HCT116 (cell line): ENCODE measurements around the gene PCDHAC2. TPM values are rescaled to one million over a fixed set of nuclear protein-coding genes. Genes with fewer than 3 reads are reported as not detected.

Experiments
- ATAC-seq: fragments of 200-7000 bp; cut with Tn5 transposase; 2 replicates; pipeline ENCODE4 v1.9.1; 2020; ENCODE audit warnings: mild to moderate bottlenecking, moderate library complexity
- BruUV-seq: library from RNA; stranded (reverse); fragments of 400-500 nt; replicated peaks from 2 replicates; lab custom pipeline; 2021; lab: Mats Ljungman, UMichigan
- CTCF ChIA-PET: fragments of 300-600 bp; sonication (Branson Sonifier 250); formaldehyde crosslinking; loops from one replicate; lab custom pipeline; 2021; ENCODE audit warnings: antibody characterized with exemption; lab: Charles Lee
- POLR2A ChIA-PET: fragments of 300-600, 350-600 bp; sonication (Branson Sonifier 250); formaldehyde crosslinking; loops from one replicate; lab custom pipeline; 2021; ENCODE audit warnings: antibody characterized with exemption; lab: Charles Lee
- RAD21 ChIA-PET, 2 experiments: fragments of 300-600 bp; sonication (Branson Sonifier 250); formaldehyde crosslinking; loops; one replicate each; lab custom pipeline; 2023; ENCODE audit warnings: low total read pairs in 2 of 2; ENCODE audit not compliant: uncharacterized antibody in 2 of 2, unreplicated experiment in 2 of 2, low non-redundant PET in 1 of 2; lab: Charles Lee
- DNase-seq: peaks from one replicate; pipeline ENCODE4 v3.0.0-alpha.2; 2010; ENCODE audit warnings: low read depth, low spot score
- H2AFZ ChIP-seq: fragments of 200-600 bp; shearing (Covaris generic), sonication (generic); 2 replicates; pipeline ENCODE4 v1.6.1; 2017; ENCODE audit warnings: low read depth, mixed run types, mixed read lengths, antibody characterized with exemption, low read length; ENCODE audit not compliant: poor library complexity, severe bottlenecking
- H3K27ac ChIP-seq: 2 replicates; pipeline ENCODE4 v1.5.1; 2012; ENCODE audit warnings: low read depth, low read length
- H3K27me3 ChIP-seq: fragments of 200-600 bp; sonication (generic); 2 replicates; pipeline ENCODE4 v1.6.1; 2016; ENCODE audit warnings: mixed run types, low read length, mixed read lengths; ENCODE audit not compliant: insufficient read depth
- H3K36me3 ChIP-seq, 2 experiments: fragments of 200-500 bp in 1 of 2; fragments of 200-600 bp in 1 of 2; sonication (Bioruptor generic) in 1 of 2; sonication (generic) in 1 of 2; 2 replicates each; pipeline versions ENCODE4 v1.5.1 to v1.6.1; 2014 to 2016; ENCODE audit warnings: low read length in 2 of 2, inconsistent platforms in 1 of 2, mixed read lengths in 1 of 2, mixed run types in 1 of 2; ENCODE audit not compliant: insufficient read depth in 2 of 2, control insufficient read depth in 1 of 2
- H3K4me1 ChIP-seq, 2 experiments: fragments of 200-600 bp in 1 of 2; sonication (generic) in 1 of 2; 2 replicates each; pipeline versions ENCODE4 v1.5.1 to v1.6.1; 2012 to 2017; ENCODE audit warnings: low read length in 2 of 2, inconsistent platforms in 1 of 2, mild to moderate bottlenecking in 1 of 2, mixed read lengths in 1 of 2, mixed run types in 1 of 2, moderate library complexity in 1 of 2; ENCODE audit not compliant: insufficient read depth in 2 of 2, control insufficient read depth in 1 of 2
- H3K4me2 ChIP-seq: fragments of 200-600 bp; sonication (generic); 2 replicates; pipeline ENCODE4 v1.6.1; 2017; ENCODE audit warnings: mixed run types, low read length, mixed read lengths
- H3K4me3 ChIP-seq, 2 experiments: fragments of 200-600 bp in 1 of 2; sonication (generic) in 1 of 2; replicated peaks in 1 of 2; 2 replicates each; pipeline ENCODE4 v1.5.1; 2011 to 2016; ENCODE audit warnings: low read length in 2 of 2, control low read depth in 1 of 2, low read depth in 1 of 2, mild to moderate bottlenecking in 1 of 2, mixed read lengths in 1 of 2, mixed run types in 1 of 2
- H3K79me2 ChIP-seq: fragments of 200-600 bp; sonication (generic); 2 replicates; pipeline ENCODE4 v1.6.1; 2017; ENCODE audit warnings: mild to moderate bottlenecking, mixed run types, low read length, moderate library complexity, mixed read lengths; ENCODE audit not compliant: insufficient read depth
- H3K9ac ChIP-seq: fragments of 200-600 bp; sonication (generic); 2 replicates; pipeline ENCODE4 v1.6.1; 2016; ENCODE audit warnings: low read length, mixed read lengths
- H3K9me2 ChIP-seq: fragments of 200-600 bp; sonication (generic), shearing (Covaris generic); 2 replicates; pipeline ENCODE4 v1.6.1; 2017; ENCODE audit warnings: mixed run types, mild to moderate bottlenecking, moderate library complexity; ENCODE audit not compliant: insufficient read depth
- H3K9me3 ChIP-seq, 2 experiments: fragments of 200-500 bp in 1 of 2; fragments of 200-600 bp in 1 of 2; sonication (Bioruptor generic) in 1 of 2; sonication (generic) in 1 of 2; 2 replicates each; pipeline ENCODE4 v1.6.1; 2014 to 2017; ENCODE audit warnings: low read length in 2 of 2, mixed read lengths in 2 of 2, inconsistent platforms in 1 of 2, low read depth in 1 of 2, mild to moderate bottlenecking in 1 of 2, mixed run types in 1 of 2, moderate library complexity in 1 of 2; ENCODE audit not compliant: control insufficient read depth in 1 of 2, insufficient read depth in 1 of 2
- H4K20me1 ChIP-seq: fragments of 200-600 bp; sonication (generic), shearing (Covaris generic); 2 replicates; pipeline ENCODE4 v1.6.1; 2017; ENCODE audit warnings: mixed run types, mild to moderate bottlenecking, moderate library complexity; ENCODE audit not compliant: insufficient read depth
- ATF3 ChIP-seq: IDR thresholded peaks from 2 replicates; pipeline ENCODE4 v1.6.1; 2012
- EZH2phosphoT487 ChIP-seq: fragments of 200-600 bp; IDR thresholded peaks from 2 replicates; pipeline ENCODE4 v1.6.1; 2018; ENCODE audit warnings: antibody characterized with exemption, borderline replicate concordance
- JUND ChIP-seq: IDR thresholded peaks from 2 replicates; pipeline ENCODE4 v1.6.1; 2012
- POLR2A ChIP-seq: IDR thresholded peaks from 2 replicates; pipeline ENCODE4 v1.7.0; 2011; ENCODE audit warnings: borderline replicate concordance; ENCODE audit not compliant: insufficient read depth, insufficient read length; ENCODE audit errors: extremely low read depth
- POLR2AphosphoS5 ChIP-seq: IDR thresholded peaks from 2 replicates; pipeline ENCODE4 v1.6.1; 2011; ENCODE audit warnings: mild to moderate bottlenecking, low read depth, low read length, moderate library complexity
- RAD21 ChIP-seq: IDR thresholded peaks from 2 replicates; pipeline ENCODE4 v1.6.1; 2012; ENCODE audit warnings: low read depth, mild to moderate bottlenecking
- SIN3A ChIP-seq: IDR thresholded peaks from 2 replicates; pipeline ENCODE4 v1.6.1; 2012; ENCODE audit warnings: low read depth
- SP1 ChIP-seq: IDR thresholded peaks from 2 replicates; pipeline ENCODE4 v1.6.1; 2012; ENCODE audit warnings: low read depth
- SRF ChIP-seq: IDR thresholded peaks from 2 replicates; pipeline ENCODE4 v1.6.1; 2012; ENCODE audit warnings: low read depth
- ZNF274 ChIP-seq: fragments of 200-500 bp; sonication (Bioruptor generic); IDR thresholded peaks from 2 replicates; pipeline ENCODE4 v1.6.1; 2014; ENCODE audit warnings: mild to moderate bottlenecking, low read depth, low read length, inconsistent platforms
- intact Hi-C: fragments of 100-400 bp; cut with micrococcal nuclease; formaldehyde crosslinking; loops from 2 replicates; pipeline ENCODE4 v1.10.0; 2022
- total RNA-seq: library from RNA; stranded (reverse); gene quantifications from one replicate; pipeline ENCODE4 v1.2.1, GENCODE V29; 2021; ENCODE audit not compliant: unreplicated experiment
- TF ChIP-seq, protein P1 (sequence below), 3 experiments: fragments of 200-600 bp in 1 of 3; sonication (generic) in 1 of 3; IDR thresholded peaks in 2 of 3; conservative IDR thresholded peaks in 1 of 3; 2 replicates each; pipeline ENCODE4 v1.5.1; 2012 to 2017; ENCODE audit warnings: low read depth in 2 of 3, low read length in 2 of 3, antibody characterized with exemption in 1 of 3, borderline replicate concordance in 1 of 3, control low read depth in 1 of 3, mild to moderate bottlenecking in 1 of 3, mixed read lengths in 1 of 3, mixed run types in 1 of 3, moderate library complexity in 1 of 3; ENCODE audit not compliant: insufficient read depth in 1 of 3

The PCDHAC2 gene
- total RNA-seq, 1 experiment from 2014 or later: 3.2 TPM

DNA sequence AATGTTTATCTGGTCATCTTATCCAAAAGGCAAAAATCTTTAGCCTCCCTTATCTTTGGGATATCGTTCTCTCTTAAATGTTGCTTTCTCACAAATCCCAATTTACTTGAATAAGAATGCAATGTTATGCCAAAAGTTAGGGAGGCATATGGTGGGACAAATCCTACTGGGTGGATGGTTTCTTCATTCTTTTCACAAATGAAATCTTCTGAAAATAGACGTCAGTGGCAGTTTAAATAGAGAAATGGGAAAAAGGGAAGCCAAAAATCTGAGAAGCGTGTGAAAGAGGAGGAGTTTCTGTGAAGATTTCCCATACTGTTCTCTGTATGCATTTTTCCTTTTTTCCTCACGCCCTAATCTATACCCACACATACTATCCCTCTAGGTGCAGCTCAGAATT lies 42.7 kb upstream of the PCDHAC2 start:
- no peaks in the 10 kb centered on the region for H3K79me2 ChIP-seq
- CTCF ChIA-PET: interaction anchor here (1.0 to 1.1 kb wide), 2 partner anchors 12 to 117 kb away, joined by 3 to 4 read pairs; no protein-coding TSS in a partner anchor
- POLR2A ChIA-PET: no interaction called here

More for the DNA sequence above, 42.7 kb upstream of the PCDHAC2 start:
- no peak overlapping the region for H3K27ac ChIP-seq
- H3K4me1 ChIP-seq: peaks cover 2 to 15% of the 10 kb centered on the region in 2 experiments; a peak in 3 of 4 replicates
- H3K4me3 ChIP-seq: no peak overlapping the region
- ATAC-seq: no peak
- no peaks in the 10 kb centered on the region for H3K27me3 ChIP-seq
- no TSS peak for BruUV-seq
- H3K9ac ChIP-seq: no peak overlapping the region
- intact Hi-C loops: no loop called here
- no peaks in the 10 kb centered on the region for H4K20me1 ChIP-seq
- H3K9me2 ChIP-seq: no peaks in the 10 kb centered on the region
- no peaks in the 10 kb centered on the region for H3K36me3 ChIP-seq
- no peaks in the 10 kb centered on the region for H3K9me3 ChIP-seq
- DNase-seq: no peak
- no peak overlapping the region for H3K4me2 ChIP-seq
- no peak overlapping the region for H2AFZ ChIP-seq
- RAD21 ChIA-PET: no interaction called here
- TF ChIP-seq POLR2A (no peak), SIN3A (no peak), ATF3 (no peak), EZH2phosphoT487 (no peak), JUND (no peak), SRF (no peak), ZNF274 (no peak), SP1 (no peak), POLR2AphosphoS5 (no peak), RAD21 (no peak)
- TF ChIP-seq, protein P1, sequence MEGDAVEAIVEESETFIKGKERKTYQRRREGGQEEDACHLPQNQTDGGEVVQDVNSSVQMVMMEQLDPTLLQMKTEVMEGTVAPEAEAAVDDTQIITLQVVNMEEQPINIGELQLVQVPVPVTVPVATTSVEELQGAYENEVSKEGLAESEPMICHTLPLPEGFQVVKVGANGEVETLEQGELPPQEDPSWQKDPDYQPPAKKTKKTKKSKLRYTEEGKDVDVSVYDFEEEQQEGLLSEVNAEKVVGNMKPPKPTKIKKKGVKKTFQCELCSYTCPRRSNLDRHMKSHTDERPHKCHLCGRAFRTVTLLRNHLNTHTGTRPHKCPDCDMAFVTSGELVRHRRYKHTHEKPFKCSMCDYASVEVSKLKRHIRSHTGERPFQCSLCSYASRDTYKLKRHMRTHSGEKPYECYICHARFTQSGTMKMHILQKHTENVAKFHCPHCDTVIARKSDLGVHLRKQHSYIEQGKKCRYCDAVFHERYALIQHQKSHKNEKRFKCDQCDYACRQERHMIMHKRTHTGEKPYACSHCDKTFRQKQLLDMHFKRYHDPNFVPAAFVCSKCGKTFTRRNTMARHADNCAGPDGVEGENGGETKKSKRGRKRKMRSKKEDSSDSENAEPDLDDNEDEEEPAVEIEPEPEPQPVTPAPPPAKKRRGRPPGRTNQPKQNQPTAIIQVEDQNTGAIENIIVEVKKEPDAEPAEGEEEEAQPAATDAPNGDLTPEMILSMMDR (IDR thresholded peaks at IDR 0.05 in 2 of 3, conservative IDR thresholded peaks at IDR 0.05 in 1 of 3; ENCODE audit: borderline replicate concordance in 1 of 3, insufficient read depth in 1 of 3, low read depth in 2 of 3, low read length in 2 of 3): no peak
